HG03469 (cell line): ENCODE results near the gene PSMG3.

Experiments
- ATAC-seq: cut with Tn5 transposase; IDR thresholded peaks from one replicate; pipeline ENCODE4 v1.9.1; 2021; ENCODE audit warnings: mild to moderate bottlenecking, moderate library complexity, moderate number of reproducible peaks; ENCODE audit not compliant: unreplicated experiment

Gene PSMG3

GRCh38 chr7:1569833-1570632 is at the start of gene PSMG3:
PSMG3 (minus strand) TSS chr7:1570032; CDS start chr7:1569339, 693 bp downstream.
- peak; percentile 68 for ATAC-seq

GRCh38 chr7:1618475-1618874 is 48.6 kb upstream of the PSMG3 start:
- no peak for ATAC-seq

GRCh38 chr7:1617957-1618356 is 48.1 kb upstream of the PSMG3 start:
- no peak for ATAC-seq

- ATAC-seq = no peak
These were observed 46.9 kb upstream of the PSMG3 start for GRCh38 chr7:1616741-1617140.

GRCh38 chr7:1611708-1612241 is 41.9 kb upstream of the PSMG3 start:
- ATAC-seq = no peak

- ATAC-seq = no peak
These were observed 41.0 kb upstream of the PSMG3 start for GRCh38 chr7:1610678-1611302.

- ATAC-seq = no peak
These were observed 40.3 kb upstream of the PSMG3 start for GRCh38 chr7:1610013-1610677.

GRCh38 chr7:1609023-1609422 is 39.2 kb upstream of the PSMG3 start:
- no peak for ATAC-seq

GRCh38 chr7:1608318-1608717 is 38.5 kb upstream of the PSMG3 start:
- ATAC-seq = no peak

- ATAC-seq = no peak
These were observed 37.9 kb upstream of the PSMG3 start for GRCh38 chr7:1607696-1608095.

- ATAC-seq = no peak
These were observed 37.2 kb upstream of the PSMG3 start for GRCh38 chr7:1607001-1607400.

- ATAC-seq = no peak
These were observed 34.6 kb upstream of the PSMG3 start for GRCh38 chr7:1604383-1604782.

GRCh38 chr7:1603346-1604225 is 33.8 kb upstream of the PSMG3 start:
- ATAC-seq = no peak

GRCh38 chr7:1602386-1602785 is 32.6 kb upstream of the PSMG3 start:
- ATAC-seq = no peak

GRCh38 chr7:1601956-1602355 is 32.1 kb upstream of the PSMG3 start:
- no peak for ATAC-seq

- no peak for ATAC-seq
These were observed 30.0 kb upstream of the PSMG3 start for GRCh38 chr7:1599640-1600395.

- no peak for ATAC-seq
These were observed 29.3 kb upstream of the PSMG3 start for GRCh38 chr7:1598961-1599639.

- ATAC-seq = no peak
These were observed 28.5 kb upstream of the PSMG3 start for GRCh38 chr7:1598286-1598685.

GRCh38 chr7:1597791-1598190 is 28.0 kb upstream of the PSMG3 start:
- ATAC-seq = no peak
